HG03575 (cell line): ENCODE data around the gene TMEM52.
A peak's percentile ranks its signal among the peaks of the same experiment; 100 is the strongest.

Source experiments
- ATAC-seq: cut with Tn5 transposase; IDR thresholded peaks from one replicate; pipeline ENCODE4 v1.9.1; 2021; ENCODE audit not compliant: unreplicated experiment, insufficient number of reproducible peaks, low FRiP score; ENCODE audit errors: extremely low read depth

The TMEM52 gene

DNA sequence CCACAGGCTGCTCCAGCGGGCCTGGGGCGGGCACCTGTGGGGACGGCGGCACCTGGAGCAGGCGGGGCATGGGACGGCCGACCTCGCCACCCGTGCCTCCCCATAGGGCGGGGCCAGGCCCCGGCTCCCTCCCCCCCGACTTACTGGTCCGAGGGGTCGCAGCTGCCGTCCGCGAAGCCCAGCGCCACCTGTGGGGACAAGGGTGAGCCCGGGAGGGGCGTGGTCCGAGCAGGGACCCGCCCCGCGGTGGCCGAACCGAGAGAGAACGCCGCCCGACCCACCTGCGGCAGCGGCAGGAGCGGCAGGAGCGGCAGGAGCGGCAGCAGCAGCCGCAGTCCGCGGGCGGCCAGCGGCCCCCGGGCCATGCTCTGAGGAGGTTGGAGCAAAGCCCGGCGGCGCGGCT, at the start of gene TMEM52:
Gene TMEM52 (minus strand): TSS at position 379 of the 403 bp plus-strand sequence. CDS start 14 bp downstream, at position 365.
- ATAC-seq, result peak; percentile 6

DNA sequence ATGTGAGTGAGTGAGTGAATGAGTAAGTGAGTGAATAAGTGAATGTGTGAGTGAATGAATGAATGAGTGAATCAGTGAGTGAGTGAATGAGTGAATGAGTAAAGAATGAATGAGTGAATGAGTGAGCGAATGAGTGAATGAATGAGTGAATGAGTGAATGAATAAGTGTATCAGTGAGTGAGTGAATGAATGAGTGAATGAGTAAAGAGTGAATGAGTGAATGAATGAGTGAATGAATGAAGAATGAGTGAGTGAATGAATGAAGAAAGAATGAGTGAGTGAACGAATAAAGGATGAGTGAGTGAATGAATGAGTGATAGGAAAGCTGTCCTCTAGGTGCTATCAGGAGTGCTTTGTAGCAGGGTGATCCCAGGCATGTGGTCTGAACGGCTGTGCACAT, 48.8 kb upstream of the TMEM52 start:
- ATAC-seq, result no peak

DNA sequence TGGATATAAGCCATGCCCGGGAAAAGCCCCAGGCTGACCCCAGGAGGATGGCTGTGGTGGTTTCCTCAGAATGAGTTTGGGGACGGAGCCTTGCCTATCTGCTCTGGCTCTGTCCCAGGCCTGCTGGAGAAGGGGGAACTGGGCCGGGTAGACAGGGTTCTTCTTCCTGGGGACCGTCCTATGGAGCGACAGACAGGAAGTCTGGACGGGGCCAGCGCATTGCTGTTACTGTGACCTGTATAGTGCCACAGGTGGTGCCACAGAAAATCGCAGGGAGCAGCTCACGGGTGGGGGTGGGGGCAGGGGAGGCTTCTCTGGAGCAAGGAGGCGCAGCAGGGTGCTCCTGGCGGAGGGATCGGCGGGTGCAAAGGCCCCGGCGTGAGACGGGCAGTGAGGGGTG, 48.1 kb upstream of the TMEM52 start:
- ATAC-seq, result no peak

DNA sequence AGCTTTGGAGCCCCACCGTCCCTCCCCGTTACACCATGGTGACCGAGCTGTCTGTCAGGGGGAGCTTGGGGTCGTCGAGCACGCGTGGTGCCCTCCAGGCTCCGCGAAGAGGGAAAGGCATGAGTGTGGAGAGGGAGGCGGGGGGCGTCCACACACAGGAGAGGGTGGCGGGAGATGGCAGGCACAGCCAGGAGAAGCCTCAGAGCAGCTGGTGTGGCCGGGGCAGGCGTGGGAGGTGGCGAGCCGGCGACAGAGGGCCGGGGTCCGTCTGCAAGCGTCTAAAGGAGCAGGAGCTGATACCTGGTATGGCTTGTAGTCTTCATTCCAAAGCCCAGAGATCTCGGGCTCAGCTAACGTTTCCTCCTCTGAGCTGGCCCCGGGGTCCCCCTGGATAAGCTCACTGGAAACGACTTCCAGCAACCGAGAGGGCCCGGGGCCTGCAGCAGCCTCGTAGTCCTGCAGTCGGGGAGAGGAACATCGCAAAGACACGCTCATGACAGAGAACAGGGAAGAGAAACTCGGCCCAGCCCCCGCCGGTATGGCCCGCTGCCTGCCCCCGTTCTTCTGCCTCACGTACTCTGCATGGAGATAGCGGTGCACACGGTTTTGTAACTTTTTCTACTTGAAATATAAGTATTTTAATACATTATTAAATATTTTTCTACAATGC, 47.1 kb upstream of the TMEM52 start:
- ATAC-seq, result no peak

DNA sequence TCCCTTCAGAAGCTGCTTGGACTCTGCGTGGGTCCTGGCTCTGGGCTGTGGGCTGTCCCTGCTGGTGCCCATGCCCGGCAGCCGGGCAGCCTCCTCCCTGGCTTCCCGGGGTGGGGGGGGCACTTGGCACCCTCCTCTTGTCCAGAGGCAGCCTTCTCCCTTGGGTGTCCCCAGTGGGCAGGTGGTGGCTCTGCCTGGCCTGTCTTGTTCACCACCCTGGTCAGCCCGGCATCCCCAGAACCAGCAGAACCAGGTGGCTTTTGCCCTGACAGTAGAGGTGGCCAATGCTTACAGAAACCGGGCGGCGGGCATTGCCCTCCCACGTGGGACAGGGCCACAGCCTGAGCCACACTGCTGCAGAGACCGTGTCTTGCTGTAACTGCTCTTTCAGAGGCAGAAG, 46.5 kb upstream of the TMEM52 start:
- no peak for ATAC-seq

DNA sequence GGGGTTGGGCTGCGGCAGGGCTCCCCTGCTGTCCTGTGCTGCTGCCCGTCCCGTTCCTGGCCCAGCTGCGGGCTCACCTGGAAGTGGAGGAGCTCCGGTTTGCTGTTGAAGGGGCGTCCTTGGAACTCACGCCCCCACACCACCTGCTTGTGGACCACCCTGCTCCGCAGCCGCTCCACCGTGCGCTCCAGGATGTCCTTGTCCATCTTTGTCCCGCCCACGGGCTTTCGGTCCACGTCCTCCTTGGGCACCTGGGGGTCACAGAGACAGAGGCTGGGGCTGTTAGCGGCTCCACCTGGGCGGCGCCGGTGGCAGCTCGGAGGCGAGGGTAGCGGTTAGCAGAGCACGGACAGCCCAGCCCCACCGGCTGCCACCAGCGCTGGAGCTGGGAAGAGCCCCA, 45.7 kb upstream of the TMEM52 start:
- no peak for ATAC-seq

DNA sequence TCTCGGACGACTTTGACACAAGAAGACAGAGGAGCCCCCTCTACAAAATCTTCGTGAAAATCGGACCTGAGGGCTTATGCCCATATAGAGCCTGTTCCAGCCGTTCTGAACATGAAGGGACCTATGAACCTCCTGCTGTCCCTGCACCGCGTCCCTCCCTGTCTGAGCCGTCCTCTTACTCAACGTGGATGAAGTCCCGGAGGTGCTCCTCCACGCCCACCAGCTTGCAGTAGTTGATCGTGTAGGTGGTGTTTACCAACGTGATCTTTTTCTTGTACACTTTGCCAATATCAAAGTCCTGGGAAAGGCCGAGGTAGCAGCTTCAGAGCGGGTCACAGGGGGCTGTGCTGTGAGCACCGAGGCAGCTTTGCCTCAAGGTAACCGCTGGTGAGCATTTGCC, 44.5 kb upstream of the TMEM52 start:
- ATAC-seq, result no peak

DNA sequence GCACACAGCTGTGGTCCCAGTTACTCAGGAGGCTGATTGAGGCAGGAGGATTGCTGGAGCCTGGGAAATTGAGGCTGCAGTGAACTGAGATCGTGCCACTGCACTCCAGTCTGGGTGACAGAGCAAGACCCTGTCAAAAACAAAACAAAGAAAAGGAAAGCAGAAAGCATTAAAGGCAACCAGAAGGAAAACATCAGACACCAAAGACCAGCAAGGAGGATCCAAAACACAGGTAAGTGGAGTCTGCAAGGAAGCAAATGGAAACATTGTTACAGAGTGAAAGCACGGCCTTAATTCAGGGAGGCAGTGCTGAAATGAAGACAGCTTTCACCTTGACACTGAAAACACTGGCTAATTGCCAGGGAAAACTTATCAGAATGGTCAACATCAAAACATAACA, 43.7 kb upstream of the TMEM52 start:
- no peak for ATAC-seq

DNA sequence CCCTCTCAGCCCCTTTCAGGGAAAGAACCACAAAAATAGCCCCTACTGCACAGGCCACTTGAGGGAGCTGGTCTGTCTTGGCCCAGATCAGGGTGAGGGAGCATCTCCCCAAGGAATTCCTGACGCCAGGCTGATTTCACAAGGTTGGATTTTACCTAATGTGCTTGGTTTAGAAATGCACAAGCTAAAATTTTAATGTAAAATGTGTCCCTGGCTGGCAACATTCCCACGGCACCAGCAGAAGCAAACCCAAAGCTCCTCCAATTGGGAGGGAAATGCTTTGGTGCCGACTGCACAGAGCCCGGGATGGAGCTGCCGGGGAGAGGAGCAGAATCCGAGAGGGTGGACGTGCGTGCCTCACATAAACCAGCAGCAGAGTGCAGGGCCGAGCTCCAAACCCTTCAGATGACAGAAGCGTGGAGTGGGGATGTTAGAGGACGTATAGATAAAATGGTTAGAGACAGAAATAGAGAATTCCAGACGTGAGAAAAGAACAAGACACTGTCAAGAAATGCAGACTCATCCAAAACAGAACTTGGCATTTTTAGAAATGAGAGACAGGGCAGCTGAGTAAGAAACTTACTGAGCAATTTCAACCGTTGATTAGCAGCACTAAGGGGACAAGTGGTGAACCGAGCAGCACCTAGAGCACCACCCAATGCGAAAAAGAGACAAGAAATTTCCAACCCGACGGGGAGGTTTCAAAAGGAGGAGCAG, 41.6 kb upstream of the TMEM52 start:
- no peak for ATAC-seq

DNA sequence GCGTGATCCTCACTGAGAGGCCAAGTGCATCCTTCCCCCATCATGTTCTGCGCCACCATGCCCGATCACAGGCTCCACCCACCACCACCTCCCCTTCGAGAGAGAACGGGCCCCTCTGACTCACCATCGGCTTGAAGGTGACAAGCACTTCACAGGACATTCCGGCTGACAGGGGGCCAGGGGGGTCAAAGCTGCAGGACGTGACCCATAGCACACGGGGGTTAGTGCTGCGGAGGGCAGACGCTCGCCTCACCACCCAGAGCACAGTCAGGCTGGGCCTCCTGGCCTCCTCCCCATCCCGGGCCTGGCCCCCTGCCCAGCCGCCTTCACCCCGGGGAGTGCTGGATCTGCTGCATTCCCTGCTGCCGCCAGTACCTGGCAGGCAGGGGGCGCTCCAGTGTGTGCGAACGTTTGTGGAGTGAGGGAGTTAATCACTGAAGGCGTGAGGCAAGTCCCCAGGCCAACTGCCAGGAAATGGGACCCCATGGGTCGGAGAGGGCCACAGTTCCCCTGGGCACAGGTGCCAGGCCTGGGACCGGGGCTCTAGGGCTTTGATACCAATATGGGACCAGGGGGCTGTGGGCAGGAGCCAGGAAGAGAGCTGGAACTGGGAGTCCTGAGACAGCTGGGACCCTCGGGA, 40.9 kb upstream of the TMEM52 start:
- no peak for ATAC-seq

DNA sequence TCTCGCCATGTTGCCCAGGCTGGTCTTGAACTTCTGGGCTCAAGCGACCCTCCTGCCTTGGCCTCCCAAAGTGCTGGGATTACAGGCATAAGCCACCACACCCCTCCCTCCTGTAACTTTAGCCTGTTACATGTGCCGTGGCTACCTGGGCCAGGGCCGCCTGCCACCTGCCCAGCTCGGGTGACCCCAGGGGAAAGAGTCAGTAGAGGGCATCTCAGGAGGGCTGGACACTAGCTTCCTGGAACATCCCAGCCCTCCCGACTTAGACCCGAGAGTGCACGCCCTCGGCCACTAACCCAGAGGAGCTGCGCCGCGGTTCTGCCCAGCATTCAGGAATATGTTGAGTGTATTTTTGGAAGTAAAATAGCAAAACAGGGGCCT, 40.4 kb upstream of the TMEM52 start:
- ATAC-seq, result no peak

DNA sequence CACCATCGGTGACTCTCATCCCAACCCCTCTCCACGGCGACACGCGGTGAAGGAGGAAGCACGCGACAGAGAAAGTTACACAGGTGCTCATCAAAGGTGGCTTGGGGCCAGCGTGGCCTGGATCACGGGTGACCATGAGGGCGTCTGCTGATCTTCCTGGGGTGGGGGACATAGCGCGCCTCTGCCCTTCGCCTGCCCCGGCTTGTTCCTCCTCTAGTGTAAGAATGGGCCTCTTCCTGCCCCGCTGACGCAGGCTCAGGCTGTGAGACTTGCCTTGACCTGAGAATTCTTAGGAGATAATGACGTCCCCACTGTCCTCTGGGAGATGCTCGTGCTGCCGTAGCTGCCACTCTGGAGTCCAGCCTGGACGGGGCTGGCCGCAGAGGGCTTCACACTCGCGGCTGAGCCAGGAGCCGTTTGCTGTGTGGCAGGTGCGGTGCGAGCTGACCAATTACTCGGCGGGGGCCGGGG, 39.0 kb upstream of the TMEM52 start:
- ATAC-seq, result no peak

DNA sequence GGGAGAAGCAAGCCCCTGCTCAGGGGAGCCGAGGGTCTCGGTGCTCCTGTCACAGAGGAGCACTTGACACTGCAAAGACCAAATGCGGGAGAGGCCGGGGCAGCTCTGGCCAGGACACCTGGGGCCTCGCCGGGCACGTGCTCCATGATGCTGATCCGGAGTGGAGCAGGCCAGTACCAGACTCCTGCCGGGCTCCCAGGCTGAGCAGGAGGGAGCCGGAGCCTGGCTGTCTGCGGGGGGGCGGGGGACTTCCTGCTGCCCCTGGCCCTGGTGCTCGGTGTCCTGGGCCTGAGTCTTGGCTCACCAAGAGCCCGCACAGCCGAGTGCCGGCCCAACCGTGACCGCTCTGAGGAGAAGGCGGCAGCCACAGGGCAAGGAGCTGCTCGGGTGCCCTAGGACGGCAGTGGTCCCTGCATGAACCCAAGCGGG, 38.5 kb upstream of the TMEM52 start:
- ATAC-seq, result no peak

DNA sequence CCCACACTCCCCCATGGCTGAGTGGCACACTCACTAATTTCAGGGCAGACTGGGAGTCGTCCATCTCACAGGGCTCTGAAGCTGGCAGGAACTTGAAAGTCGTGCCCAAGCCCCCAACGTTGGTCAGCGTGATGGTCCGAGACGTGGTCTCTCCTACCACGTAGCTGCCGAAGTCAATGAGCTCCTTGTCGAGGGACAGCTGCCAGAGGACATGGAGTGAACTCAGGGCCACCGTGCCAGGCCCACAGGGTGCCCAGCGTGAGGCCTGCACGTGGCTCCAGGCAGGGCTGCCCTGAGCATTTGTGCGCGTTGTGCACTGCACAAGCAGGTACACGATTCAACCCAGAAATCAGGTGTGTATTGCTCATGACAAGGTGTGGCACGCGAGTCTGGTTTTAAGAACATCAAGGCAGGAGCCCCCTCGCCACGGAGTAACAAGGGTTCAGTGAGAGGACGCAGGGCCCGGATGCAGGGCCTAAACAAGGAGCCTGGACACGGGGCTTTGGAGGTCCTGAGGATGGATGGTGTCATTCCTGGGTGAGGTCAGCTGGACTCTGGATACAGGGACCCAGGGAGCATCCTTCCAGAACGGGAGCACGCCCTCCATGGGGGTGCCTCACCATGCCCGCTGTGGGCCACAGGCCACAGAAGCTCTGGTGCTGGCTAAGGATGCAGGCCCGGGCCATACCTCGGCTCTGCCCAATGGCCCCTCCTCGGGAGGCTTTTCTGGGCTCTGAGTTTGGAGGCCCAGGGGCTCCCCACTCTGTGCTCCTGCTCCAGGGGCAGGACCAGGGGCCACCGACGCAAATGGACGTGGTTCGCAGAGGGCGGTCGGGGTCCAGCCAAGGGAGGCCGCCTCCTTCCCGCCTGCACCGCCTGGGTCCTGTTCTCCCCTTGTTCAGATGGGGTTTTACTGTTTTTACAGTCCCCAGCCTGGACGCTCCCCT, 37.8 kb upstream of the TMEM52 start:
- ATAC-seq, result no peak

DNA sequence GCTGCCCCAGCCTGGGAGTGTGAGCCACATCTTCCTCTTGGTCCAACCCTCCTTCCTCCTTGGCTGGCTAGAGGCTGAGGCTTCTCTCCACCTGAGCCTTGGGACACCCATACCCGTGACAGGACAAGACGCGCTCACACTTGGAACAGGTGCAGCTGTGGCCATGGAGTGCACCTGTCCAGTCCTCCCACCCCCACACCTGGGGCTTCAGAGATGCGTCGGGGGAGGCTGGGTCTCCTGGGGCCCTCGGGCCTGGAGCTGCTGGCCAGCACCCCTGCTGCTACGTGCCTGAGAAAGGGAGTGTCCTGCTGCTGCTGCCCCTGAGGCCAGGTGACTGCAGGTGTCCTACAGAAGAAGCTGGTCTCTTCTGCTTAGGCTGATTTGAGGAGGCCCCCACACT, 37.0 kb upstream of the TMEM52 start:
- ATAC-seq, result no peak

DNA sequence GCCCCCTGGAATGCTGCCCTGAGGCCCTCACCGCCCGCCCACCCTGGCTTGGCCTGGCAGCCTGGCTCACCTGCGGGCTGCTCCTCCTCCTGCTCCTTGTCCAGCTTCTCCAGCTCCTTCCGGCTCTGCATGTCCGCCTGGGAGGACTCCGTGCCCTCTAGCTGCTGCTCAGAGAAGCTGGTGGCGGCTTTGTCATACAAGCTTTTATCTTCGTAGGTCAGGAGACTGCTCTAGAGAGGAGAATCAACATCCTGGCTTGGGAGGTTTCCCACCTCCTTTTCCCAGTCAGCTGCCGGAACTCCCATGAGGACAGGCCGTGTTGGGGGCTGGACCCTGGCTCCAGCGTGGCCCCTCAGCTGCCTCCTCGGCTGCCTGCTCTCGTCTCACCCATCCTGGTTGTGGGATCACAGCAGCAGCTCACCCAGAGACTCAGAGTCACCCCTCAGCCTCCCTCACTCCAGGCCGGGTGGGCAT, 36.6 kb upstream of the TMEM52 start:
- ATAC-seq, result no peak

DNA sequence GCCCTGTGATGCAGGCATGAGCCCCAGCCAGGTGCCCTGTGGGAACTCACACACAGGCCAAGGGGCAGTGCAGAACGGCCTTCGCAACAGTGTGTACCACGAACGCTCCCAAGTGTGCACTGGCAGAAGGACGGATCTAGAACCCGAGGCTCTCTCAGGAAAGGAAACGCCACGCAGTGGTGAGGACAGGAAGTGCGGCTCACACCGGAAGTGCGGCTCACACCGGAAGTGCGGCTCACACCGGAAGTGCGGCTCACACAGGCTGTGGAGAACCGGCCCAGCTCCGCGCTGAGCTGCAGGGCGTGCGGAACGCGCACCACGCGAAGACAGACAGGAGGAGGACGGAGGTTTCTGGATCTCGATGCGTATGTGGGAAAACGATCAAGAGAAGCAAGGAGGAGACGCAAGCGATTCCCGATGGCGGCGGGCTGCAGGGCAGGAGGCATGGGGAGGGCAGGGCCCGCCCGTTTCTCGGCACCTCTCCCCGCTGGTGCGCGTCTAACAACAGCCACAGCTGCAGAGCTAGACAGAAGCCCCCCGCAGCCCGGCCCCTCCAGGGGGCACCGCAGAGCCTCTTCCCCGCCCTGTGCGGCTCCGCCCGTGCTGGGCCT, 35.9 kb upstream of the TMEM52 start:
- no peak for ATAC-seq

DNA sequence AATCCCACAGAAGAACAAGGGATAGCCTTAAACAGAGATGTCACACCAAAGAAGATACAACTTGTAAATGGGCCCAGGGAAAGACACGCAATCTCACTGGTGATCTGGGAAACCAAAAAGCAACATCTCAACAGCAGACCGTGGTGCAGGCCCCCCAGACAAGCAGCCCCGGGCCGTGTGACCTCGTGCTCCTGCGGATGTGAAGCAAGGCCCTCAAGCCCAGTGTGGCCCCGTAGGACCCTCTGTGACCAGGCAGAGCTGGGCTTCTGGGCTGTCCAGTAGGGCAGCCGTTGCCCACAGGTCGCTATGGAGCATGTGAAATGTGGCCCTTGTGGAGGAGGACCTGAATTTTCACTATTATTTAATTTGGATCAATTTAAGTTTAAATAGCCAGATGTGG, 34.9 kb upstream of the TMEM52 start:
- ATAC-seq, result no peak

DNA sequence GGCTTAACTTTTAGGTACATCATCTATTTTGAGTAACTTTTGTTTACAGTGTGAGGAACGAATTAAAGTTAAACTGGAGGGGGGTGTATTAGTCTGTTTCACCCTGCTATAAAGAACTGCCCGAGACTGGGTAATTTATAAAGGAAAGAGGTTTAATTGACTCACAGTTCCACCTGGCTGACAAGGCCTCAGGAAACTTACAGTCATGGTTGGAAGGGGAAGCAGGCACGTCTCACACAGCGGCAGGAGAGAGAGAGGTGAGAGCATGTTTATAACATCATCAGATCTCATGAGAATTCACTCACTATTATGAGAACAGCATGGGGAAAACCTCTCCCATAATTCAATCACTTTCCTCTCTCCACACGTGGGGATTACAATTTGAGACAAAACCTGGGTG, 31.9 kb upstream of the TMEM52 start:
- no peak for ATAC-seq
